MCF 10A (cell line): ENCODE measurements around the gene RIBC2. TPM values are rescaled to one million over a fixed set of nuclear protein-coding genes. Genes with fewer than 3 reads are reported as not detected.

Source experiments
- BruUV-seq: library from RNA; stranded (reverse); fragments of 400-500 nt; replicated peaks from 2 replicates; lab custom pipeline; 2021; lab: Mats Ljungman, UMichigan
- CTCF ChIA-PET: fragments of 300-600 bp; sonication (Branson Sonifier 250); formaldehyde crosslinking; extraction: SDS; loops from one replicate; lab custom pipeline; 2021; ENCODE audit warnings: antibody characterized with exemption, inconsistent platforms; lab: Yijun Ruan, JAX
- POLR2A ChIA-PET: fragments of 300-600, 350-650 bp; sonication (Branson Sonifier 250); formaldehyde crosslinking; extraction: SDS; loops from one replicate; lab custom pipeline; 2020; ENCODE audit warnings: antibody characterized with exemption, inconsistent platforms; lab: Yijun Ruan, JAX
- DNase-seq: peaks from one replicate; pipeline ENCODE4 v3.0.0-alpha.2; 2018; ENCODE audit not compliant: unreplicated experiment
- H3K27ac Mint-ChIP-seq: one replicate; pipeline ENCODE4 v1.8.0; 2022; ENCODE audit warnings: mild to moderate bottlenecking, low read depth, mixed read lengths; ENCODE audit not compliant: unreplicated experiment
- H3K27me3 Mint-ChIP-seq: one replicate; pipeline ENCODE4 v1.8.0; 2022; ENCODE audit warnings: mixed read lengths; ENCODE audit not compliant: insufficient read depth, unreplicated experiment
- H3K36me3 Mint-ChIP-seq: one replicate; pipeline ENCODE4 v1.8.0; 2022; ENCODE audit warnings: mild to moderate bottlenecking, moderate library complexity, mixed read lengths; ENCODE audit not compliant: insufficient read depth, unreplicated experiment
- H3K4me1 Mint-ChIP-seq: one replicate; pipeline ENCODE4 v1.8.0; 2022; ENCODE audit warnings: mixed read lengths; ENCODE audit not compliant: insufficient read depth, unreplicated experiment
- H3K4me3 Mint-ChIP-seq: one replicate; pipeline ENCODE4 v1.8.0; 2022; ENCODE audit warnings: mild to moderate bottlenecking, moderate library complexity, mixed read lengths; ENCODE audit not compliant: unreplicated experiment
- H3K9me3 Mint-ChIP-seq: one replicate; pipeline ENCODE4 v1.8.0; 2022; ENCODE audit warnings: mixed read lengths; ENCODE audit not compliant: unreplicated experiment
- CTCF ChIP-seq: fragments of 200-600 bp; IDR thresholded peaks from one replicate; pipeline ENCODE4 v1.8.0; 2022; ENCODE audit warnings: antibody characterized with exemption, mild to moderate bottlenecking; ENCODE audit not compliant: unreplicated experiment
- intact Hi-C: fragments of 100-400 bp; cut with micrococcal nuclease; formaldehyde crosslinking; loops from 2 replicates; pipeline ENCODE4 v1.14.1; 2022
- total RNA-seq: library from RNA; stranded (reverse); gene quantifications from 2 replicates; pipeline ENCODE4 v1.2.3, GENCODE V29; 2022

RIBC2 gene
- total RNA-seq, 1 experiment from 2014 or later, result 0.26 TPM

DNA sequence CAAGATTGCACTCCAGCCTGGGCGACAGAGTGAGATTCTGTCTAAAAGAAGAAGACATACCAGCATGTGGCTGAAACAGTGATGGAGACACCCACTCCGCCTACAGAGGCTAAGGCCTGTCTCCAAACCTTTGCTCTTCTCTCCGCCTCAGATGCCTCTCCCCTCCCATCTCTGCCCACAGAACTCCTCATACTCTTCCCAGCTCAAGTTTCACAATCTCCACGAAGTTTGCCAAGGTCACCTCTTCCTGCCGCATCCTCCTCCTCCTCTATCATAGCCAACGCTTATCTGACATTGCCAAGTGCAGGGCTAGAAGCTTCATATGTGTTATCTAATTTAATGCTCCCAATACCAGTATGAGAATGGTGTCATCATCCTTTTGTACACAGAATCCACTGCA lies 63.3 kb downstream of the RIBC2 start:
- no peaks in the 10 kb centered on the region for H3K27me3 Mint-ChIP-seq
- DNase-seq, result peak; percentile 73
- CTCF ChIA-PET, result interaction anchor here (1.1 kb wide), 1 partner anchor 33 kb away, joined by 3 read pairs; no protein-coding TSS in a partner anchor
- peak overlapping the region; percentile 63 for H3K27ac Mint-ChIP-seq
- H3K4me1 Mint-ChIP-seq, result peaks cover 25% of the 10 kb centered on the region
- TF ChIP-seq CTCF, result no peak
- H3K4me3 Mint-ChIP-seq, result no peak overlapping the region
- POLR2A ChIA-PET, result interaction anchor here (1.0 to 1.9 kb wide), 3 partner anchors 26 to 72 kb away, joined by 3 to 5 read pairs (median 3); partner anchors contain the start of gene FBLN1
- BruUV-seq, result no TSS peak
- intact Hi-C loops, result no loop called here
- no peaks in the 10 kb centered on the region for H3K36me3 Mint-ChIP-seq
- H3K9me3 Mint-ChIP-seq, result no peaks in the 10 kb centered on the region

DNA sequence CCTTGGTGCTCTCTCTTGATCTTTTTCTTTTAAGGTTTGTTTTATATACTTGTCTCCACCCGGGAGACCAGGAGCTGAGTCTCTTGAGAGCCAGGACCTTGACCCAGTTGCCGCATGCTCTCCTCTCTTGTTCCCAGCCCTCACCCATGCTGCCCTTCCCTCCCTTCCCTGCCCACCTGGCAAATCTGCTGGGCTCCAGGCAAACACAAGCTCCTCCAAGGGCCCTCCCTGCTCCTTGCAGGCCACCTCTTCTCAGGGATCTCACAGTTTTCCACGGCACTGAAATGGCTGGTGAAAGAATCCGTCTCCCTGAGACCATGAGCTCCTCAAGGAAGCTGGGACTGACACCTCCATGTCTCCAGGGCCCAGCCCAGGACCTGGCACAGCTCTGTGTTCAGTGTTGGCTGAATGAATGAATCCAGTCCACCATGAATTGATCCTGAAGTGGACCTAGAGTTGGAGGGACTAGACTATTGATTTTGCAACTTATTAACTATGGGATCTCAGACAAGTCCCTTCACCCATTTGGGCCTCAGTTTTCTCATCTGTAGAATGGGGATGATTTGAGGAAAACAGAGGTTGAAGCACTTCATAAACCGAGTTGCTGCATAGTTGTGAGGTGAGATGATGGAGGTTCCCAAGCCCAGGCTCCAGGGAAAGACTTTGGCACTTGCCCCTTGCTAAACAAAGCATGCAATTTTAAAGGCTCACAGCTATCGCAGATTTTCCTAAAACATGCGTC lies 64.0 kb downstream of the RIBC2 start:
- H3K4me3 Mint-ChIP-seq, result no peak overlapping the region
- H3K9me3 Mint-ChIP-seq, result no peaks in the 10 kb centered on the region
- H3K36me3 Mint-ChIP-seq, result no peaks in the 10 kb centered on the region
- peaks cover 25% of the 10 kb centered on the region for H3K4me1 Mint-ChIP-seq
- no peak for TF ChIP-seq CTCF
- DNase-seq, result no peak
- POLR2A ChIA-PET, result interaction anchor here (0.8 to 2.3 kb wide), 5 partner anchors 8 to 72 kb away, joined by 3 to 10 read pairs (median 3); partner anchors contain the start of gene FBLN1
- H3K27ac Mint-ChIP-seq, result peak overlapping the region; percentile 63
- BruUV-seq, result no TSS peak
- intact Hi-C loops, result no loop called here
- CTCF ChIA-PET, result interaction anchor here (0.7 to 1.1 kb wide), 3 partner anchors 9 to 49 kb away, joined by 3 read pairs; no protein-coding TSS in a partner anchor
- H3K27me3 Mint-ChIP-seq, result no peaks in the 10 kb centered on the region

GRCh38 chr22:45478108-45478771 lies 64.7 kb downstream of the RIBC2 start:
- BruUV-seq, result no TSS peak
- H3K27me3 Mint-ChIP-seq, result no peaks in the 10 kb centered on the region
- H3K36me3 Mint-ChIP-seq, result no peaks in the 10 kb centered on the region
- no peak for TF ChIP-seq CTCF
- peak; percentile 87 for DNase-seq
- H3K9me3 Mint-ChIP-seq, result no peaks in the 10 kb centered on the region
- CTCF ChIA-PET, result interaction anchor here (0.7 to 1.1 kb wide), 3 partner anchors 9 to 37 kb away, joined by 3 to 4 read pairs (median 3); no protein-coding TSS in a partner anchor
- intact Hi-C loops, result no loop called here
- POLR2A ChIA-PET, result interaction anchor here (0.8 to 2.3 kb wide), 4 partner anchors 8 to 59 kb away, joined by 3 to 10 read pairs (median 3); partner anchors contain the start of gene FBLN1
- H3K4me3 Mint-ChIP-seq, result no peak overlapping the region
- H3K4me1 Mint-ChIP-seq, result peaks cover 25% of the 10 kb centered on the region
- H3K27ac Mint-ChIP-seq, result peak overlapping the region; percentile 84

DNA sequence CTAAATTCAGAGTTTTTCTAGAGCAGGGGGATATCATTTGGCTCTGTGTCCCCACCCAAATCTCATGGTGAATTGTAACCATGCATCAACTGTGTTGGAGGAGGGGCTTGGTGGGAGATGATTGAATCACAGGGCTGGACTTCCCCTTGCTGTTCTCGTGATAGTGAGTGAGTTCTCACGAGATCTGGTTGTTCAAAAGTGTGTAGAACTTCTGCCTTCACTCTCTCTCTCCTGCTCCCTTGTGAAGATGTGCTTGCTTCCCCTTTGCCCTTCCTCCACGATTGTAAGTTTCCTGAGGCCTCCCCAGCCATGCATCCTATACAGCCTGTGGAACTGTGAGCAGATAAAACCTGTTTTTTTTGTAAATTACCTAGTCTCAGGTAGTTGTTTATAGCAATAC lies 67.2 kb downstream of the RIBC2 start:
- DNase-seq, result no peak
- no peaks in the 10 kb centered on the region for H3K36me3 Mint-ChIP-seq
- intact Hi-C loops, result no loop called here
- no peak for TF ChIP-seq CTCF
- no peak overlapping the region for H3K4me3 Mint-ChIP-seq
- BruUV-seq, result no TSS peak
- CTCF ChIA-PET, result interaction anchor here (0.7 kb wide), 1 partner anchor 73 kb away, joined by 4 read pairs; no protein-coding TSS in a partner anchor
- POLR2A ChIA-PET, result interaction anchor here (2.3 kb wide), 1 partner anchor 11 kb away, joined by 12 read pairs; no protein-coding TSS in a partner anchor
- H3K9me3 Mint-ChIP-seq, result no peaks in the 10 kb centered on the region
- H3K4me1 Mint-ChIP-seq, result peaks cover 31% of the 10 kb centered on the region
- no peaks in the 10 kb centered on the region for H3K27me3 Mint-ChIP-seq
- no peak overlapping the region for H3K27ac Mint-ChIP-seq
